ENCODE data around the gene PLRG1. TPM values are rescaled to one million over a fixed set of nuclear protein-coding genes. Genes with fewer than 3 reads are reported as not detected.
A peak's percentile ranks its signal among the peaks of the same experiment; 100 is the strongest.

The PLRG1 gene
- total RNA-seq, 1 experiment from 2014 or later: 104 TPM

GRCh38 chr4:154517591-154517990, 32.6 kb downstream of the PLRG1 start:
- Histone ChIP-seq H3K4me3 (ENCODE audit: insufficient read depth, low read depth, low read length) (no peak overlapping the region), H3K27me3 (ENCODE audit: control insufficient read depth, insufficient read depth, low read length) (no peaks in the 10 kb centered on the region), H3K36me3 (replicated peaks; ENCODE audit: control insufficient read depth, insufficient read depth, low read length) (no peaks in the 10 kb centered on the region)
- no peak for DNase-seq

GRCh38 chr4:154516318-154517029, 33.7 kb downstream of the PLRG1 start:
- no peak for DNase-seq

GRCh38 chr4:154511981-154512380, 38.2 kb downstream of the PLRG1 start:
- no peak for DNase-seq
- H3K4me3 ChIP-seq (ENCODE audit: insufficient read depth, low read depth, low read length): no peak overlapping the region
- no peaks in the 10 kb centered on the region for H3K27me3 ChIP-seq (ENCODE audit: control insufficient read depth, insufficient read depth, low read length)
- no peaks in the 10 kb centered on the region for H3K36me3 ChIP-seq (replicated peaks; ENCODE audit: control insufficient read depth, insufficient read depth, low read length)

More at GRCh38 chr4:154516318-154517029, 33.7 kb downstream of the PLRG1 start:
- Histone ChIP-seq H3K4me3 (ENCODE audit: insufficient read depth, low read depth, low read length) (no peak overlapping the region), H3K27me3 (ENCODE audit: control insufficient read depth, insufficient read depth, low read length) (no peaks in the 10 kb centered on the region), H3K36me3 (replicated peaks; ENCODE audit: control insufficient read depth, insufficient read depth, low read length) (no peaks in the 10 kb centered on the region)

GRCh38 chr4:154511548-154511947, 38.7 kb downstream of the PLRG1 start:
- no peaks in the 10 kb centered on the region for H3K27me3 ChIP-seq (ENCODE audit: control insufficient read depth, insufficient read depth, low read length)
- DNase-seq: no peak
- H3K4me3 ChIP-seq (ENCODE audit: insufficient read depth, low read depth, low read length): no peak overlapping the region
- no peaks in the 10 kb centered on the region for H3K36me3 ChIP-seq (replicated peaks; ENCODE audit: control insufficient read depth, insufficient read depth, low read length)

- H3K27me3 ChIP-seq (ENCODE audit: control insufficient read depth, insufficient read depth, low read length): no peaks in the 10 kb centered on the region
- DNase-seq: no peak
- no peaks in the 10 kb centered on the region for H3K36me3 ChIP-seq (replicated peaks; ENCODE audit: control insufficient read depth, insufficient read depth, low read length)
- no peak overlapping the region for H3K4me3 ChIP-seq (ENCODE audit: insufficient read depth, low read depth, low read length)
Observed at GRCh38 chr4:154507156-154507555, 43.0 kb downstream of the PLRG1 start.

GRCh38 chr4:154506253-154506652, 43.9 kb downstream of the PLRG1 start:
- Histone ChIP-seq H3K4me3 (ENCODE audit: insufficient read depth, low read depth, low read length) (no peak overlapping the region), H3K36me3 (replicated peaks; ENCODE audit: control insufficient read depth, insufficient read depth, low read length) (no peaks in the 10 kb centered on the region), H3K27me3 (ENCODE audit: control insufficient read depth, insufficient read depth, low read length) (no peaks in the 10 kb centered on the region)
- no peak for DNase-seq

GRCh38 chr4:154503598-154503997, 46.6 kb downstream of the PLRG1 start:
- Histone ChIP-seq H3K27me3 (ENCODE audit: control insufficient read depth, insufficient read depth, low read length) (no peaks in the 10 kb centered on the region), H3K4me3 (ENCODE audit: insufficient read depth, low read depth, low read length) (no peak overlapping the region), H3K36me3 (replicated peaks; ENCODE audit: control insufficient read depth, insufficient read depth, low read length) (no peaks in the 10 kb centered on the region)
- no peak for DNase-seq

- Histone ChIP-seq H3K27me3 (ENCODE audit: control insufficient read depth, insufficient read depth, low read length) (no peaks in the 10 kb centered on the region), H3K4me3 (ENCODE audit: insufficient read depth, low read depth, low read length) (no peak overlapping the region), H3K36me3 (replicated peaks; ENCODE audit: control insufficient read depth, insufficient read depth, low read length) (no peaks in the 10 kb centered on the region)
- DNase-seq: no peak
Observed at GRCh38 chr4:154502111-154502510, 48.1 kb downstream of the PLRG1 start.

- Histone ChIP-seq H3K4me3 (ENCODE audit: insufficient read depth, low read depth, low read length) (no peak overlapping the region), H3K27me3 (ENCODE audit: control insufficient read depth, insufficient read depth, low read length) (peaks cover 9% of the 10 kb centered on the region), H3K36me3 (replicated peaks; ENCODE audit: control insufficient read depth, insufficient read depth, low read length) (no peaks in the 10 kb centered on the region)
- DNase-seq: no peak
Observed at GRCh38 chr4:154497889-154498288, 52.3 kb downstream of the PLRG1 start.

- no peak overlapping the region for H3K4me3 ChIP-seq (ENCODE audit: insufficient read depth, low read depth, low read length)
Observed at GRCh38 chr4:154495867-154496266, 54.3 kb downstream of the PLRG1 start.

GRCh38 chr4:154492288-154492687, 57.9 kb downstream of the PLRG1 start:
- Histone ChIP-seq H3K4me3 (ENCODE audit: insufficient read depth, low read depth, low read length) (peak overlapping the region; percentile 48), H3K27me3 (ENCODE audit: control insufficient read depth, insufficient read depth, low read length) (peaks cover 50% of the 10 kb centered on the region), H3K36me3 (replicated peaks; ENCODE audit: control insufficient read depth, insufficient read depth, low read length) (no peaks in the 10 kb centered on the region)
- peak; percentile 22 for DNase-seq

More at GRCh38 chr4:154495867-154496266, 54.3 kb downstream of the PLRG1 start:
- no peak for DNase-seq
- Histone ChIP-seq H3K27me3 (ENCODE audit: control insufficient read depth, insufficient read depth, low read length) (peaks cover 29% of the 10 kb centered on the region), H3K36me3 (replicated peaks; ENCODE audit: control insufficient read depth, insufficient read depth, low read length) (no peaks in the 10 kb centered on the region)

- peak; percentile 84 for DNase-seq
- Histone ChIP-seq H3K36me3 (replicated peaks; ENCODE audit: control insufficient read depth, insufficient read depth, low read length) (no peaks in the 10 kb centered on the region), H3K4me3 (ENCODE audit: insufficient read depth, low read depth, low read length) (peak within 1 kb of the TSS; percentile 48), H3K27me3 (ENCODE audit: control insufficient read depth, insufficient read depth, low read length) (peaks cover 50% of the 10 kb centered on the region)
Observed at GRCh38 chr4:154491341-154492271, 58.6 kb downstream of the PLRG1 start, which contains the start of gene DCHS2. TSS of gene DCHS2 (minus strand) at chr4:154491799. CDS start at chr4:154491355, 444 bp downstream.

- DNase-seq: peak; percentile 73
- peaks cover 50% of the 10 kb centered on the region for H3K27me3 ChIP-seq (ENCODE audit: control insufficient read depth, insufficient read depth, low read length)
Observed at GRCh38 chr4:154490583-154491340, 59.4 kb downstream of the PLRG1 start.

GRCh38 chr4:154490234-154490582, 60.0 kb downstream of the PLRG1 start:
- Histone ChIP-seq H3K36me3 (replicated peaks; ENCODE audit: control insufficient read depth, insufficient read depth, low read length) (no peaks in the 10 kb centered on the region), H3K27me3 (ENCODE audit: control insufficient read depth, insufficient read depth, low read length) (peaks cover 50% of the 10 kb centered on the region), H3K4me3 (ENCODE audit: insufficient read depth, low read depth, low read length) (peak overlapping the region; percentile 48)
- DNase-seq: peak; percentile 60

More at GRCh38 chr4:154490583-154491340, 59.4 kb downstream of the PLRG1 start:
- Histone ChIP-seq H3K4me3 (ENCODE audit: insufficient read depth, low read depth, low read length) (peak overlapping the region; percentile 48), H3K36me3 (replicated peaks; ENCODE audit: control insufficient read depth, insufficient read depth, low read length) (no peaks in the 10 kb centered on the region)

All from H7 (cell line).